ENCODE data around the gene RNF220. TPM values are rescaled to one million over a fixed set of nuclear protein-coding genes. Genes with fewer than 3 reads are reported as not detected.

RNF220 gene
- total RNA-seq, 4 donors from 2014 or later: 45.8 to 169 (median 89.4) TPM

DNA sequence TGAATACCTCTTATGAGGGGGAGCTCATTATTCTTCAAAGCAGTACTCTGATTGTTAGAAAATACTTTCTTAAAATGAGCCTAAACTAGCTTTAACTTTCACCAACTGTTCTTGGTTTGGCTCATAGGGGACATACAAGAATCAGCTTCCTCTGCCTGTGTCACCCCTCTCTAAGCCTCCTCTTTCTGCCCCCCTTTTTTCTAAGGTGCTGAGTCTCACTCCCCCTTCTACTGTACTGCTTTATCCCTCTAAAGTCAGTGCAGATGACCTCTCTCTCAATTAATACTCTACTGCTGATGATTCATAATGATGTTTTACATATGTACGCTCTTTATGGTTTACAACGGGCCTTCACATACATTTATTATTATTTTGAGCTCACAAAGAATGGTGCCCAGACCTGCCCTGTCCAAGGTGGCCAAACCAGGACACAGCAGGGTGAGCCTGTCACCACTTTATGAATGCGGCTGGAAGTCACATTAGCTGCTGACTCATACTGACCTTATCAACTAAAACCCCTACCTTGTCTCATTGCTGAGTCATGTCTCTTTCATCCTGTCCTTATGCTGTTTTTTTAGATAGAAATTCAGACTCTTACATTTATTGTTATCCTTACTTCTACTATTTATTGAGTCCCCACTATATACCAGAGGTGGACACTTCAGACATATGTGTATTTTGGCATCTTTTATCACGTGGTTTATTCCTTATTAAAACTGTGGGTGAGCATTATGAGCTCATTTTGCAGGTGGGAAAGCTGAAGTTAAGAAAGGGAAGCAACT, 126.9 kb downstream of the RNF220 start:
- Histone ChIP-seq H3K36me3 (no peaks in the 10 kb centered on the region), H3K9me3 (no peaks in the 10 kb centered on the region), H3K27me3 (peaks cover 12% of the 10 kb centered on the region), H3K4me1 (no peaks in the 10 kb centered on the region), H3K4me3 (no peak overlapping the region), H3K27ac (no peak overlapping the region)
- in situ Hi-C loops (cut with MboI; ENCODE audit: low pct_ligation_motif_present in 1 of 4, low pct_unique_long_range_greater_than_20kb in 1 of 4, low sequenced_read_pairs in 3 of 4) (no loop called here), intact Hi-C loops (cut with DNase I; ENCODE audit: low total_unique reads) (no loop called here)
- DNase-seq: no peak
- TF ChIP-seq EP300 (IDR thresholded peaks at IDR 0.05; ENCODE audit: low read depth): no peak
- no peak for TF ChIP-seq POLR2AphosphoS5 (IDR thresholded peaks at IDR 0.05)
- no peak for TF ChIP-seq POLR2A (IDR thresholded peaks at IDR 0.05)
- TF ChIP-seq, protein P1, sequence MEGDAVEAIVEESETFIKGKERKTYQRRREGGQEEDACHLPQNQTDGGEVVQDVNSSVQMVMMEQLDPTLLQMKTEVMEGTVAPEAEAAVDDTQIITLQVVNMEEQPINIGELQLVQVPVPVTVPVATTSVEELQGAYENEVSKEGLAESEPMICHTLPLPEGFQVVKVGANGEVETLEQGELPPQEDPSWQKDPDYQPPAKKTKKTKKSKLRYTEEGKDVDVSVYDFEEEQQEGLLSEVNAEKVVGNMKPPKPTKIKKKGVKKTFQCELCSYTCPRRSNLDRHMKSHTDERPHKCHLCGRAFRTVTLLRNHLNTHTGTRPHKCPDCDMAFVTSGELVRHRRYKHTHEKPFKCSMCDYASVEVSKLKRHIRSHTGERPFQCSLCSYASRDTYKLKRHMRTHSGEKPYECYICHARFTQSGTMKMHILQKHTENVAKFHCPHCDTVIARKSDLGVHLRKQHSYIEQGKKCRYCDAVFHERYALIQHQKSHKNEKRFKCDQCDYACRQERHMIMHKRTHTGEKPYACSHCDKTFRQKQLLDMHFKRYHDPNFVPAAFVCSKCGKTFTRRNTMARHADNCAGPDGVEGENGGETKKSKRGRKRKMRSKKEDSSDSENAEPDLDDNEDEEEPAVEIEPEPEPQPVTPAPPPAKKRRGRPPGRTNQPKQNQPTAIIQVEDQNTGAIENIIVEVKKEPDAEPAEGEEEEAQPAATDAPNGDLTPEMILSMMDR (IDR thresholded peaks at IDR 0.05): no peak
- WGBS, 2 donors (ENCODE audit: low coverage in 1 of 2): 24 to 30% methylated on average over 3 to 4 of the region's 4 CpGs

DNA sequence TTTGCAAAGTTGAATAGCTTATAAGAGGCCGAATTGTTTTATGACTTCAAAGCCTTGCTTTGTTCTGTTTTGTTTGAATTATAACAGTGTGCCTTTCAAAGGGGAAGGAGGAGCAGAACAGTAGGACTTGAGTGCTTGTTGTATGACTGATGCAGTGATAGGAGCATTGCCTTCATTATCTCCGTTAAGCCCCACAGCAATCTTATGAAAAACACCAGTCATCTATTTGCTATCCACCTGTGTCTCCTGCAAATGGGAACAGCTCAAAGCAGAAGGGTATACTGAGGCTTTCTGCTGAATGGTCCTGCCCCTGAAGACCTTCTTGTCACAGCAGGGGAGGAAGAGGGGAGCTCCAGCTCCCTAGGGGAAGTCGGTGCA, 127.5 kb downstream of the RNF220 start:
- intact Hi-C loops (cut with DNase I; ENCODE audit: low total_unique reads) (no loop called here), in situ Hi-C loops (cut with MboI; ENCODE audit: low pct_ligation_motif_present in 1 of 4, low pct_unique_long_range_greater_than_20kb in 1 of 4, low sequenced_read_pairs in 3 of 4) (no loop called here)
- Histone ChIP-seq H3K9me3 (no peaks in the 10 kb centered on the region), H3K4me3 (no peak overlapping the region), H3K27me3 (peaks cover 12% of the 10 kb centered on the region), H3K36me3 (no peaks in the 10 kb centered on the region), H3K27ac (no peak overlapping the region), H3K4me1 (no peaks in the 10 kb centered on the region)
- 27 to 41% methylated on average over 2 to 3 of the region's 3 CpGs for WGBS, 2 donors (ENCODE audit: low coverage in 1 of 2)
- no peak for TF ChIP-seq POLR2A (IDR thresholded peaks at IDR 0.05)
- TF ChIP-seq EP300 (IDR thresholded peaks at IDR 0.05; ENCODE audit: low read depth): no peak
- TF ChIP-seq, protein P1 (IDR thresholded peaks at IDR 0.05): no peak
- no peak for TF ChIP-seq POLR2AphosphoS5 (IDR thresholded peaks at IDR 0.05)
- no peak for DNase-seq

DNA sequence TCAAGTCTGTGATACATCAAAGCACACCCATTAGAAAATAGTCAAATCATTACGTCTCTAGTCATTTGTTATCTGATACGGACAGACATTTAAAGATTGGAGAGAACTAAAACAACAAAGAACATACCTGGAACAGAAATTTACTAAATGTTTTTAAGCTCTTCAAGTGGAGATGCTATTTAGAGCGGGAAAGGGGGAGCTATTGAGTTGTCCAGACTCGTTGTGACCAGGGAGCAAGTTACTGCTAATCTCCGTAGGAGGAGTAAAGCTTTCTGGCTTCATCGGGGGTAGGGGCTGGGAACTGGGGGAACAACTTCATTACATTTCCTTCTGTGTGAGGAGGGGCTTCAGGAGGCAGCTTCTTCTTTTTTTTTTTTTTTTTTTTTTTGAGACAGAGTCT, 129.7 kb downstream of the RNF220 start:
- 68 to 79% methylated on average over 5 to 6 of the region's 6 CpGs for WGBS, 2 donors (ENCODE audit: low coverage in 1 of 2)
- peaks cover 12% of the 10 kb centered on the region for H3K27me3 ChIP-seq
- H3K4me3 ChIP-seq: no peak overlapping the region
- H3K27ac ChIP-seq: no peak overlapping the region
- H3K36me3 ChIP-seq: no peaks in the 10 kb centered on the region
- no peak for DNase-seq
- TF ChIP-seq, protein P1 (IDR thresholded peaks at IDR 0.05): no peak
- TF ChIP-seq POLR2A (IDR thresholded peaks at IDR 0.05) (no peak), EP300 (IDR thresholded peaks at IDR 0.05; ENCODE audit: low read depth) (no peak), POLR2AphosphoS5 (IDR thresholded peaks at IDR 0.05) (no peak)
- H3K9me3 ChIP-seq: no peaks in the 10 kb centered on the region
- H3K4me1 ChIP-seq: no peaks in the 10 kb centered on the region
- in situ Hi-C loops (cut with MboI; ENCODE audit: low pct_ligation_motif_present in 1 of 4, low pct_unique_long_range_greater_than_20kb in 1 of 4, low sequenced_read_pairs in 3 of 4) (no loop called here), intact Hi-C loops (cut with DNase I; ENCODE audit: low total_unique reads) (no loop called here)

GRCh38 chr1:44536357-44537209, 131.5 kb downstream of the RNF220 start:
- peaks cover 5% of the 10 kb centered on the region for H3K27me3 ChIP-seq
- TF ChIP-seq POLR2A (IDR thresholded peaks at IDR 0.05) (no peak), POLR2AphosphoS5 (IDR thresholded peaks at IDR 0.05) (no peak), EP300 (IDR thresholded peaks at IDR 0.05; ENCODE audit: low read depth) (no peak)
- TF ChIP-seq, protein P1 (IDR thresholded peaks at IDR 0.05): no peak
- H3K4me1 ChIP-seq: no peaks in the 10 kb centered on the region
- H3K27ac ChIP-seq: no peak overlapping the region
- intact Hi-C loops (cut with DNase I; ENCODE audit: low total_unique reads): no loop called here
- H3K4me3 ChIP-seq: no peak overlapping the region
- no peaks in the 10 kb centered on the region for H3K36me3 ChIP-seq
- 56 to 84% methylated on average over 7 to 18 of the region's 18 CpGs for WGBS, 2 donors (ENCODE audit: low coverage in 1 of 2)
- no peak for DNase-seq
- no peaks in the 10 kb centered on the region for H3K9me3 ChIP-seq
- in situ Hi-C loops (cut with MboI; ENCODE audit: low pct_ligation_motif_present in 1 of 4, low pct_unique_long_range_greater_than_20kb in 1 of 4, low sequenced_read_pairs in 3 of 4): no loop called here
